Trophoblast cell (in vitro differentiated cells and primary cell): ENCODE data around the gene POU5F2.

Experiments
- DNase-seq, 2 donors: peaks; one replicate each; pipeline ENCODE4 v3.0.0-alpha.2; 2016
- H2AFZ ChIP-seq: 2 replicates; pipeline ENCODE4 v1.6.1; 2013; ENCODE audit warnings: low read length, moderate library complexity, mild to moderate bottlenecking; ENCODE audit not compliant: insufficient read depth, poor library complexity
- H2AK5ac ChIP-seq: 2 replicates; pipeline ENCODE4 v1.6.1; 2013; ENCODE audit warnings: mild to moderate bottlenecking, low read length
- H2BK120ac ChIP-seq: 2 replicates; pipeline ENCODE4 v1.6.1; 2013; ENCODE audit warnings: low read length, mild to moderate bottlenecking, moderate library complexity; ENCODE audit not compliant: insufficient read depth, poor library complexity
- H2BK12ac ChIP-seq: 2 replicates; pipeline ENCODE4 v1.6.1; 2013; ENCODE audit warnings: mild to moderate bottlenecking, low read length, moderate library complexity
- H2BK5ac ChIP-seq: 2 replicates; pipeline ENCODE4 v1.6.1; 2013; ENCODE audit warnings: low read length, low read depth, moderate library complexity, mild to moderate bottlenecking; ENCODE audit not compliant: poor library complexity
- H3K14ac ChIP-seq: 2 replicates; pipeline ENCODE4 v1.6.1; 2013; ENCODE audit warnings: mild to moderate bottlenecking, low read length
- H3K18ac ChIP-seq: 2 replicates; pipeline ENCODE4 v1.6.1; 2013; ENCODE audit warnings: mild to moderate bottlenecking, low read length
- H3K23ac ChIP-seq: 2 replicates; pipeline ENCODE4 v1.6.1; 2013; ENCODE audit warnings: low read length
- H3K27ac ChIP-seq: 2 replicates; pipeline ENCODE4 v1.5.1; 2013; ENCODE audit warnings: low read depth, mild to moderate bottlenecking, inconsistent platforms, low read length, moderate library complexity
- H3K27me3 ChIP-seq: 2 replicates; pipeline ENCODE4 v1.6.1; 2013; ENCODE audit warnings: inconsistent platforms, mild to moderate bottlenecking, low read length, moderate library complexity; ENCODE audit not compliant: insufficient read depth
- H3K36me3 ChIP-seq, 2 experiments: 1 replicate in 1 of 2; 2 replicates in 1 of 2; pipeline ENCODE4 v1.6.1; 2013; ENCODE audit warnings: low read length in 2 of 2, mild to moderate bottlenecking in 2 of 2, moderate library complexity in 1 of 2; ENCODE audit not compliant: insufficient read depth in 2 of 2, control insufficient read depth in 1 of 2
- H3K4ac ChIP-seq: 2 replicates; pipeline ENCODE4 v1.6.1; 2013; ENCODE audit warnings: low read depth, mild to moderate bottlenecking, low read length, moderate library complexity
- H3K4me1 ChIP-seq, 2 experiments: 1 replicate in 1 of 2; 2 replicates in 1 of 2; pipeline ENCODE4 v1.6.1; 2013; ENCODE audit warnings: low read length in 2 of 2, mild to moderate bottlenecking in 2 of 2, moderate library complexity in 1 of 2; ENCODE audit not compliant: insufficient read depth in 2 of 2, control insufficient read depth in 1 of 2
- H3K4me2 ChIP-seq: 2 replicates; pipeline ENCODE4 v1.6.1; 2013; ENCODE audit warnings: inconsistent platforms, mild to moderate bottlenecking, low read length, moderate library complexity
- H3K4me3 ChIP-seq: 2 replicates; pipeline ENCODE4 v1.5.1; 2013; ENCODE audit warnings: mild to moderate bottlenecking, low read depth, low read length, inconsistent platforms
- H3K79me1 ChIP-seq: one replicate; pipeline ENCODE4 v1.6.1; 2013; ENCODE audit warnings: low read length
- H3K79me2 ChIP-seq: 2 replicates; pipeline ENCODE4 v1.6.1; 2013; ENCODE audit warnings: low read length, mild to moderate bottlenecking; ENCODE audit not compliant: control insufficient read depth, insufficient read depth, poor library complexity
- H3K9ac ChIP-seq: 2 replicates; pipeline ENCODE4 v1.6.1; 2013; ENCODE audit warnings: mild to moderate bottlenecking, low read length
- H3K9me3 ChIP-seq: 2 replicates; pipeline ENCODE4 v1.6.1; 2013; ENCODE audit warnings: low read depth, mild to moderate bottlenecking, control low read depth, inconsistent platforms, low read length; ENCODE audit not compliant: insufficient read depth
- H4K12ac ChIP-seq: 2 replicates; pipeline ENCODE4 v1.6.1; 2013; ENCODE audit warnings: low read depth, mild to moderate bottlenecking, low read length, moderate library complexity
- H4K8ac ChIP-seq: 2 replicates; pipeline ENCODE4 v1.6.1; 2013; ENCODE audit warnings: low read depth, mild to moderate bottlenecking, low read length, moderate library complexity
- H4K91ac ChIP-seq: one replicate; pipeline ENCODE4 v1.6.1; 2013; ENCODE audit warnings: low read depth, mild to moderate bottlenecking, low read length, moderate library complexity
- WGBS: extraction: QIAGEN DNeasy Blood & Tissue Kit; methylation state at CpG from one replicate; pipeline ENCODE4 v1.1.7; 2013; ENCODE audit warnings: missing lambda C conversion rate; ENCODE audit not compliant: insufficient read length, insufficient coverage; ENCODE audit errors: extremely low coverage; 5-methylcytosine and 5-hydroxymethylcytosine counted together

The POU5F2 gene

GRCh38 chr5:93715327-93715726, 26.1 kb downstream of the POU5F2 start:
- H4K91ac ChIP-seq, result no peak overlapping the region
- H3K4me2 ChIP-seq, result no peak overlapping the region
- H2BK5ac ChIP-seq, result no peak overlapping the region
- no peak overlapping the region for H3K23ac ChIP-seq
- no CpG with 5 or more reads among the region's 2 CpGs for WGBS
- no peak overlapping the region for H3K18ac ChIP-seq
- no peaks in the 10 kb centered on the region for H3K36me3 ChIP-seq
- no peak overlapping the region for H3K4ac ChIP-seq
- H4K8ac ChIP-seq, result no peak overlapping the region
- H2AFZ ChIP-seq, result no peak overlapping the region
- H3K79me1 ChIP-seq, result no peaks in the 10 kb centered on the region
- no peaks in the 10 kb centered on the region for H3K79me2 ChIP-seq
- H2BK12ac ChIP-seq, result no peak overlapping the region
- no peak overlapping the region for H3K4me3 ChIP-seq
- no peak overlapping the region for H2AK5ac ChIP-seq
- no peak overlapping the region for H3K14ac ChIP-seq
- no peaks in the 10 kb centered on the region for H3K4me1 ChIP-seq
- no peak overlapping the region for H3K27ac ChIP-seq
- H3K9me3 ChIP-seq, result no peaks in the 10 kb centered on the region
- no peak for DNase-seq
- H2BK120ac ChIP-seq, result no peak overlapping the region
- H4K12ac ChIP-seq, result no peak overlapping the region
- H3K9ac ChIP-seq, result no peak overlapping the region
- no peaks in the 10 kb centered on the region for H3K27me3 ChIP-seq

- Histone ChIP-seq H3K27ac (no peak overlapping the region), H2BK5ac (no peak overlapping the region), H3K79me2 (no peaks in the 10 kb centered on the region), H3K4me1 (no peaks in the 10 kb centered on the region), H3K9me3 (no peaks in the 10 kb centered on the region), H3K14ac (no peak overlapping the region), H3K4me2 (no peak overlapping the region), H2BK120ac (no peak overlapping the region), H3K4ac (no peak overlapping the region), H3K36me3 (no peaks in the 10 kb centered on the region), H2AFZ (no peak overlapping the region), H3K9ac (no peak overlapping the region), H3K27me3 (no peaks in the 10 kb centered on the region), H4K12ac (no peak overlapping the region), H2BK12ac (no peak overlapping the region), H4K8ac (no peak overlapping the region), H3K79me1 (no peaks in the 10 kb centered on the region), H3K23ac (no peak overlapping the region), H3K4me3 (no peak overlapping the region), H4K91ac (no peak overlapping the region), H2AK5ac (no peak overlapping the region), H3K18ac (no peak overlapping the region)
- WGBS, result no CpG with 5 or more reads among the region's 6 CpGs
- no peak for DNase-seq
Observed at GRCh38 chr5:93708442-93708841, 33.0 kb downstream of the POU5F2 start.

DNA sequence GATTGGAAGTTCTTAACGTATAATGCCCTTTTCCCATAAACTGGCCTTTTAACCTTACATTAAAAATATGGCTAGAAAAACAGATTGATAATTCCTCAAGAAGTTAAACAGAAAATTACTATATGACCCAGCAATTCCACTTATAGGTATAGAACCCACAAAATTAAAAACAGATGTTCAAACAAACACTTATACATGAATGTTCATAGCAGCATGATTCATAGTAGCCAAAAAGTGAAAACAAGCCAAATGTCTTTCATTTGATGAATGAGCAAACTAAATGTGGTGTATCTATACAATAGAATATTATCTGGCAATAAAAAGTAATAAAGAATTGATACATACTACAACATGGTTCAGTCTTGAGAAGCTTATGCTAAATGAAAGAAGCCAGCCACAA, 35.5 kb downstream of the POU5F2 start:
- Histone ChIP-seq H2BK5ac (no peak overlapping the region), H4K12ac (no peak overlapping the region), H3K9ac (no peak overlapping the region), H3K27me3 (no peaks in the 10 kb centered on the region), H3K4ac (no peak overlapping the region), H3K79me1 (no peaks in the 10 kb centered on the region), H2BK120ac (no peak overlapping the region), H3K14ac (no peak overlapping the region), H4K8ac (no peak overlapping the region), H4K91ac (no peak overlapping the region), H2BK12ac (no peak overlapping the region), H3K9me3 (no peaks in the 10 kb centered on the region), H3K4me1 (no peaks in the 10 kb centered on the region), H3K36me3 (no peaks in the 10 kb centered on the region), H2AK5ac (no peak overlapping the region), H3K4me3 (no peak overlapping the region), H3K4me2 (no peak overlapping the region), H3K79me2 (no peaks in the 10 kb centered on the region), H3K27ac (no peak overlapping the region), H3K23ac (no peak overlapping the region), H3K18ac (no peak overlapping the region), H2AFZ (no peak overlapping the region)
- no peak for DNase-seq
- WGBS, result no CpG with 5 or more reads among the region's 1 CpG

DNA sequence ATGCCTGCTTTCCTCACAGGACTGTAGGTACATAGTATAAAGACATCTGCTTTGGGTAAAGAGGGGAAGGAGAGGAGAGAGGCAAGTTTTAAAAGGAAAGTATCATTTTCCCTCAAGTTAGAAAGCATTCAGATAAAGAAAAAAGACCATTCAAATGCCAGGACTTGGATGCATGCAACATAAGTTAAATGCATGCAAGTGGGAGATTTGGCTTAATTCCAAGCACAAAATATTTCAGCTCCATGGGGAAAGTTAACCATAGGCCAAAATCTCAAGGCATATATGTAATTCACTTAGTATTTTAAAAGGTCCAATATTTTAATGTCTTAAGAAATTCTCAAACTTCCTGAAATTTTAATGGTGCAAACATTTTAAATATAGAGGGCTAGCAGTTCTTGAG, 36.4 kb downstream of the POU5F2 start:
- Histone ChIP-seq H2BK120ac (no peak overlapping the region), H3K79me2 (no peaks in the 10 kb centered on the region), H3K4me2 (no peak overlapping the region), H3K27me3 (no peaks in the 10 kb centered on the region), H3K9ac (no peak overlapping the region), H3K4me3 (no peak overlapping the region), H3K27ac (no peak overlapping the region), H3K18ac (no peak overlapping the region), H2BK12ac (no peak overlapping the region), H3K36me3 (no peaks in the 10 kb centered on the region), H4K12ac (no peak overlapping the region), H3K79me1 (no peaks in the 10 kb centered on the region), H3K14ac (no peak overlapping the region), H2BK5ac (no peak overlapping the region), H4K8ac (no peak overlapping the region), H3K23ac (no peak overlapping the region), H4K91ac (no peak overlapping the region), H3K9me3 (no peaks in the 10 kb centered on the region), H2AK5ac (no peak overlapping the region), H2AFZ (no peak overlapping the region), H3K4me1 (no peaks in the 10 kb centered on the region), H3K4ac (no peak overlapping the region)
- DNase-seq, result no peak

DNA sequence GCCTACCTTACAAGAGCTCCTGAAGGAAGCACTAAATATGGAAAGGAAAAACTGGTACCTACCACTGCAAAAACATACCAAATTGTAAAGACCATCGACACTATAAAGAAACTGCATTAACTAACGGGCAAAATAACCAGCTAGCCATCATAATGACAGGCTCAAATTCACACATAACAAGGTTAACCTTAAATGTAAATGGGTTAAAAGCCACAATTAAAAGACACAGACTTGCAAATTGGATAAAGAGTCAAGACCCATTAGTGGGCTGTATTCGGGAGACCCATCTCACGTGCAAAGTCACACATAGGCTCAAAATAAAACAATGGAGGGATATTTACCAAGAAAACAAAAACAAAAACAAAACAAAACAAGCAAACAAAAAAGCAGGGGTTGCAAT, 49.4 kb downstream of the POU5F2 start:
- DNase-seq, result no peak
- Histone ChIP-seq H3K79me2 (no peaks in the 10 kb centered on the region), H2AK5ac (no peak overlapping the region), H3K18ac (no peak overlapping the region), H3K79me1 (no peaks in the 10 kb centered on the region), H3K9me3 (no peaks in the 10 kb centered on the region), H2AFZ (no peak overlapping the region), H2BK5ac (no peak overlapping the region), H3K4ac (no peak overlapping the region), H3K27ac (no peak overlapping the region), H4K8ac (no peak overlapping the region), H3K27me3 (no peaks in the 10 kb centered on the region), H3K14ac (no peak overlapping the region), H3K4me1 (no peaks in the 10 kb centered on the region), H3K23ac (no peak overlapping the region), H4K12ac (no peak overlapping the region), H3K36me3 (no peaks in the 10 kb centered on the region), H2BK12ac (no peak overlapping the region), H3K9ac (no peak overlapping the region), H3K4me2 (no peak overlapping the region), H2BK120ac (no peak overlapping the region), H4K91ac (no peak overlapping the region), H3K4me3 (no peak overlapping the region)
- WGBS, result no CpG with 5 or more reads among the region's 4 CpGs
